AG04449 (cell line): ENCODE measurements around the gene FUT1.

ENCODE experiments used
- CTCF ChIA-PET: fragments of 350-600 bp; formaldehyde crosslinking; extraction: SDS; loops from one replicate; lab custom pipeline; 2021; ENCODE audit warnings: antibody characterized with exemption; lab: Yijun Ruan, JAX
- POLR2A ChIA-PET: fragments of 400-600, 350-600 bp; formaldehyde crosslinking; extraction: SDS; loops from one replicate; lab custom pipeline; 2020; ENCODE audit warnings: antibody characterized with exemption, inconsistent platforms; lab: Yijun Ruan, JAX
- DNase-seq: peaks from one replicate; pipeline ENCODE4 v3.0.0-alpha.2; 2010; ENCODE audit warnings: low read depth, low spot score
- H3K4me3 ChIP-seq: 2 replicates; pipeline ENCODE4 v1.5.1; 2011; ENCODE audit warnings: low read depth, mild to moderate bottlenecking, control low read depth, low read length
- CTCF ChIP-seq: IDR thresholded peaks from one replicate; pipeline ENCODE4 v1.5.1; 2011; ENCODE audit warnings: mild to moderate bottlenecking, moderate library complexity, low read length, control low read depth, inconsistent platforms; ENCODE audit not compliant: insufficient read depth; ENCODE audit errors: missing control alignments

Gene FUT1

GRCh38 chr19:48757741-48758144, 5.3 kb upstream of the FUT1 start:
- H3K4me3 ChIP-seq: no peak overlapping the region
- TF ChIP-seq CTCF: no peak
- ChIA-PET CTCF (interaction anchor here (1.1 kb wide), 1 partner anchor 30 kb away, joined by 4 read pairs; no protein-coding TSS in a partner anchor), POLR2A (no interaction called here)
- no peak for DNase-seq

GRCh38 chr19:48757089-48757675, 4.7 kb upstream of the FUT1 start:
- TF ChIP-seq CTCF: no peak
- DNase-seq: no peak
- POLR2A ChIA-PET: no interaction called here
- H3K4me3 ChIP-seq: no peak overlapping the region
- CTCF ChIA-PET: interaction anchor here (1.1 kb wide), 2 partner anchors 13 to 31 kb away, joined by 3 to 4 read pairs; no protein-coding TSS in a partner anchor

- TF ChIP-seq CTCF: no peak
- no peak overlapping the region for H3K4me3 ChIP-seq
- CTCF ChIA-PET: interaction anchor here (1.1 kb wide), 1 partner anchor 14 kb away, joined by 3 read pairs; no protein-coding TSS in a partner anchor
- POLR2A ChIA-PET: no interaction called here
- no peak for DNase-seq
These were observed 4.2 kb upstream of the FUT1 start for GRCh38 chr19:48756686-48757085.

GRCh38 chr19:48756212-48756611, 3.8 kb upstream of the FUT1 start:
- POLR2A ChIA-PET: no interaction called here
- no peak for TF ChIP-seq CTCF
- no peak for DNase-seq
- CTCF ChIA-PET: interaction anchor here (1.1 kb wide), 1 partner anchor 14 kb away, joined by 3 read pairs; no protein-coding TSS in a partner anchor
- no peak overlapping the region for H3K4me3 ChIP-seq

- CTCF ChIA-PET: interaction anchor here (1.1 kb wide), 1 partner anchor 15 kb away, joined by 3 read pairs; no protein-coding TSS in a partner anchor
- no peak for DNase-seq
- H3K4me3 ChIP-seq: no peak overlapping the region
- no peak for TF ChIP-seq CTCF
- POLR2A ChIA-PET: no interaction called here
These were observed 3.3 kb upstream of the FUT1 start for GRCh38 chr19:48755787-48756186.

GRCh38 chr19:48755084-48755641, 2.7 kb upstream of the FUT1 start, which contains the start of gene FGF21:
TSS of gene FGF21 (plus strand) at chr19:48755524. CDS start at chr19:48756237, 713 bp downstream.
- TF ChIP-seq CTCF: no peak
- ChIA-PET CTCF (no interaction called here), POLR2A (no interaction called here)
- DNase-seq: no peak
- no peak within 1 kb of the TSS for H3K4me3 ChIP-seq
